ENCODE results near the gene IFT172.
"Not testable (repeated sequence)": the region's sequence is repeated elsewhere in the genome, so short reads cannot be mapped to it uniquely, and the experiment has no call there.

Gene IFT172

DNA sequence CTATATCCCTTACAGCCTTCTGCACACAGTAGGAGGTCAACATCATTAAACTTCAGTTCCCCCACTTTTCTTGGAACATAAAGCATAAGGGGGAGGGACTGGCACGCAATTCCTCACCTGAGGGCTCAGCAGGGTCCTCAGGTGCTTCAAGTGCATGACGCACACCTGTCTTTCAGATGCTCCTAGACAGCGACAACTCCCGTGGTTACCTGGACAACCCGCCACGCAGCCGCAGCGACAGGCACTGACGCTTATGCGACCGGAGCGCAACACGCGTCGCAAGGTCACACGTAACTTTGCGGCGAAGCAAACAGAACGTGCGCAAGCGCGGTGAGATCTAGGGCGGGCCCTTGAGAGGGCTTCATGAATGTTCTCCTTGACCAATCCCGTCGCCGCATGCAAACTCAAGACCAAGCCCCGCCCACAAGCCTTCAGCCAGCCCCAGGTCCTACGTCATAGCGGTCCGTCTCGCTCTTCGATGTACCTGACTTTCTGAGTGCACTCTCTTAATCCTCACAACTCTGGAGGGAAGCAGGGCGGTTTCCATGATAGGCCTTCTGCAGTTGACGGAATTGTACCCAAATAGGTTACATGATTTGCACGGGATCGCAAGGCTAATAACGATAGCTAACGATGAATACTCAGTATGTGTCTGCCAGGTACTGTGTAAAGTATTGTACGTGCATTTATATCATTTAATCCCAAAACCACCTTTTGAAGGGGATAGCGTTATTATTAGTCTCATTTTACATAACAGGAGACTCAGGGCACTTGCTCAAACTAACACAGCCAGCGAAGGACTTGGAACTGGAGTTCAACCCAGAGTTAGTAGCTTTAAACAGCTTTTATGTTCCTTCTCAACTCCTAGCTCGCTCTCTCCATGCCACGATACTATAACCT is at the start of gene IFT172:
TSS of gene IFT172 (minus strand) at position 246 of the 900 bp plus-strand sequence. CDS start at position 156, 90 bp downstream.
- in situ Hi-C loops (cut with MboI; ENCODE audit: low sequenced_read_pairs), result no loop called here

DNA sequence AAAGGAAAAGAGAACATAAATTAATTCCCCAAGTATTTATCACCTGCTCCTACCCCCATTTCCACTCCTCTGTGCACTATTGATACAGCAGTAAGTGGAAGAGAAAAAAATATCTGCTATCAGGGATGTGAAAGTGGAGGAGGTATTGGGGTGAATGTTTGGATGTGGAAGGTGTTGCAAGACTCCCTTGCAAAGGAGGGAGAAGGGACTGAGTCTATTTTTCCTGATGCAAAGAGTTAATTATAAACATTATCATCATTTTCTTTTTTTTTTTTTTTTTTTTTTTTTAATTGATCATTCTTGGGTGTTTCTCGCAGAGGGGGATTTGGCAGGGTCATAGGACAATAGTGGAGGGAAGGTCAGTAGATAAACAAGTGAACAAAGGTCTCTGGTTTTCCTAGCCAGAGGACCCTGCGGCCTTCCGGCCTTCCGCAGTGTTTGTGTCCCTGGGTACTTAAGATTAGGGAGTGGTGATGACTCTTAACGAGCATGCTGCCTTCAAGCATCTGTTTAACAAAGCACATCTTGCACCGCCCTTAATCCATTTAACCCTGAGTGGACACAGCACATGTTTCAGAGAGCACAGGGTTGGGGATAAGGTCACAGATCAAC is 49.4 kb upstream of the IFT172 start:
- in situ Hi-C loops (cut with MboI; ENCODE audit: low sequenced_read_pairs), result not testable (repeated sequence)

DNA sequence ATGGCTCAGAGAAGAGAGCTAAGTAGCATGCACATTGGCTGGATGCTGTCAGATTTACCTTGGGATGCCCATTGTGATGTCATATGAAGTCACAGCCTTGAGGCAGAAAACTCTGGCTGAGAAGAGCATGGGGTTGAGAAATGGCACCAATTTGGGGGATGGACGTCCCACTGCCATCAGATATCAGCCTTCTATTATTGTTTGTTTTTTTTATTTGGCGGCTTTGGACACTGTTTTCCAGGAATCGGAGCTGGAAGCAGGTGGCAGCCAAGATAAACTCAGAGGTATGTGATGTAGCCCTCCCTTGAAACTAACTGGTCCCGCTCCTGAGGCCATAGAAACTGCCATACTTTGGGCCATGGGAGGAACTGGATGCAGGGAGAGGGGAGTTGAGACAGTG is 47.7 kb upstream of the IFT172 start:
- in situ Hi-C loops (cut with MboI; ENCODE audit: low sequenced_read_pairs), result no loop called here

GRCh38 chr2:27531983-27532382 is 42.4 kb upstream of the IFT172 start:
- in situ Hi-C loops (cut with MboI; ENCODE audit: low sequenced_read_pairs), result no loop called here

DNA sequence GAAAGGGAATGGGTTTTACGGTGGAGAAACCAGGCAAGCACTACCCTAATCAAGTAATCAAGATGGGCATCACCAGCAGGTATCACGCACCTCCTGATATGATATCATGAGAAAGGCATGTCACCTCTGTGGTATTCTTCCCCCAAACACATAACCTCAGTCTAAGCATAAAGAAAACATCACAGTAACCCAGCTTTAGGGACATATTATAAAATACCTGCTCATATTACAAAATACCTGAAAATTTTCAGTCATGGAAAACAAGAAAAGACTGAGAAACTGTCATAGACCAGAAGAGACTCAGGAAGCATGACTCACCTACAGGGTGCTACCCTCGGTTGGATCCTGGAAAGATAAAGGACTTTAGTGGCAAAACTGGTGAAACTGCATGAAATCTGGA is 37.6 kb upstream of the IFT172 start:
- in situ Hi-C loops (cut with MboI; ENCODE audit: low sequenced_read_pairs), result no loop called here

DNA sequence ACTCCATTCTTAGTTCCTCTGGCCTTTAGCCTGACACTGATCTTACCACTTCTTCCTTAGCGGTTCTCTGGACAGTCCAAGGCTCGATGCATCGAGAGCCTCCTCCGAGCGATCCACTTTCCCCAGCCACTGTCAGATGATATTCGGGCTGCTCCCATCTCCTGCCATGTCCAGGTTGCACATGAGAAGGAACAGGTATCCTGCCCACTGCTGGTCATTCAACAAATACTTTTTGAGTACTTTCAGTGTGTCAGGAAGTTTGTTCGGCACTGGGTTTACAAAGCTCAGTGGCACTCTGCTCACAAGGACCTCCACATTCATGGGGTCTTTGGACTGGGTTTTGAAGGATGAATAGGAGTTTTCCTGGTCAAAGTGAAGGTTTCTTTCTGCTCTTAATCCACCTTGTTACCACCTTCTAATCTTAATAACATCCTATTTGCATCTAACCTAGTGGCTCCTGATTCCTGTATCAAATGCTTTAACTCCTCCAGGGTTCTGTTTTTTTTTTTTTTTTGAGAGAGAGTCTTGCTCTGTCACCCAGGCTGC is 32.9 kb upstream of the IFT172 start:
- in situ Hi-C loops (cut with MboI; ENCODE audit: low sequenced_read_pairs), result no loop called here

GRCh38 chr2:27520316-27520715 is 30.8 kb upstream of the IFT172 start:
- in situ Hi-C loops (cut with MboI; ENCODE audit: low sequenced_read_pairs), result no loop called here

GRCh38 chr2:27518782-27519113 is 29.2 kb upstream of the IFT172 start:
- in situ Hi-C loops (cut with MboI; ENCODE audit: low sequenced_read_pairs), result no loop called here

DNA sequence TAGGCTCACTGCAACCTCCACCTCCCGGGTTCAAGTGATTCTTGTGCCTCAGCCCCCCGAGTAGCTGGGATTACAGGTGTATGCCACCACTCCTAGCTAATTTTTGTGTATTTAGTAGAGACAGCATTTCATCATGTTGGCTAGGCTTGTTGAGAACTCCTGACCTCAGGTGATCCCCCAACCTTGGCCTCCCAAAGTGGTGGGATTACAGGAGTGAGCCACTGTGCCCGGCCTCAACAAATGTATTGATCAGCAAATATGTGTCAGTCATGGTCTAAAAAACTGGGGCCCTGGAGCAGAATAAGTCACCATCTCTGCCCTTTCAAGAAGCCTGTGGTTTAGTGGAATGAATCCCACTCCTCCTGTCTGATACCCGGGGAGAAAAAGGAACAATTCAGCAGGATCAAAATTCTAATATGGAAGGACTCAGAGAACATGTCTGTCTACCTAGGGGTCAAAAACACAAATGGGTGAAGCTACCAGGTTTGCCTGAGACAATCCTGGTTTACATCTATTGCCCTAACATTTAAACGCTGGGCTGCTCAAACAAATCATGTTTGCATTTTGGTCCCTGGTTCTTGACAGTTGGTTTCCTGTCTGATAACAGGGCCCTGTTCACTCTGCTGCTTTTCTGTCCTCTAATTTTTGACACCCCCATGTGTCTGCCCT is 28.7 kb upstream of the IFT172 start:
- in situ Hi-C loops (cut with MboI; ENCODE audit: low sequenced_read_pairs), result no loop called here

DNA sequence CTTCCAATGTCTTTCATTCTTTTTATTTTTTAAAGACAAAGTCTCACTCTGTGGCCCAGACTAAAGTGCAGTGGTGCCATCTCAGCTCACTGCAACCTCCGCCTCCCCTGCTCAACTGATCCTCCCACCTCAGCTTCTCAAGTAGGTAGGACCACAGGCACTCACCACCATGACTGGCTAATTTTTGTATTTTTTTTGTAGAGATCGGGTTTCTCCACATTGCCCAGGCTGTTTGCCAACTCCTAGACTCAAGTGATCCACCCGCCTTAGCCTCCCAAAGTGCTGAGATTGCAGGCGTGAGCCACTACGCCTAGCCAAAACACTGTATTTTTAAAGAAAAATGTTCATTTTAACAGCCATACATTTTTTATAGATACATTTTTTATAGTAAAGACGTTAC is 19.8 kb upstream of the IFT172 start:
- in situ Hi-C loops (cut with MboI; ENCODE audit: low sequenced_read_pairs), result no loop called here

DNA sequence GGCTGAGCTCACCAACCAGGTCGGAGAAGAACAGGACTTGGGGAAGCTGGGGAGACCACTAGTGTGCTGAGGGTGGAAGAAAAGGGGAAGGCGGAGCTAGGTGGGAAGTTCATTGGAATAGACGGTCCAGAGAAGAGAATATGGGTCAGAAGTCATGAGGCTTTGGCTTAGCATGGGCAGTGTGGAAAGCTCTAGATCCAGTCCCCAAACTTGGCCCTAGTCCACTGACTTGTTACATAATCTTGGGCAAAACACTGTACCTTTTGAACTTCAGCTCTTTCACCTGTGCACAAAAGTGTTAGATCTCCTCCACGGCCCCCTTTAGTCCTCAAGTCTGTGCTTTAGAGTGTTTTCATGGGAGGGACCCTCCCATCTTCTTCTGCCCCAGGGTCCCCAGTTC is 17.8 kb upstream of the IFT172 start:
- in situ Hi-C loops (cut with MboI; ENCODE audit: low sequenced_read_pairs), result no loop called here

DNA sequence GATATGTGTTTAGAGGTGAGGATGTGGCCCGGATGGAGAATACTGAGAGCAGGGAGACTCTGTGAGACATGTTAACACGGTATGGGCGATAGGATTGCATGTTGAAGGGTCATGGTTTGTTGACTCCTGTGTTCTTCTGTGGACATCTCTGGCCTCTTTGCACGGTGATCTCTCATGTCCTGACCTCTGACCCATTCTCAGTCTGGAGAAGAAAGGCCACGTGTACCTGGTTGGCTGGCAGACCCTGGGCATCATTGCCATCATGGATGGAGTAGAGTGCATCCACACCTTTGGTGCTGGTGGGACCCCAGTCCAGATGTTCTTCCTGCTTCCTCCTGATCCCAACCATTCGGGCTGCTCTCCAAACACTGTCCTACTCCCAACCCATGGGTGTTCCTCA is 17.0 kb upstream of the IFT172 start:
- in situ Hi-C loops (cut with MboI; ENCODE audit: low sequenced_read_pairs), result no loop called here

DNA sequence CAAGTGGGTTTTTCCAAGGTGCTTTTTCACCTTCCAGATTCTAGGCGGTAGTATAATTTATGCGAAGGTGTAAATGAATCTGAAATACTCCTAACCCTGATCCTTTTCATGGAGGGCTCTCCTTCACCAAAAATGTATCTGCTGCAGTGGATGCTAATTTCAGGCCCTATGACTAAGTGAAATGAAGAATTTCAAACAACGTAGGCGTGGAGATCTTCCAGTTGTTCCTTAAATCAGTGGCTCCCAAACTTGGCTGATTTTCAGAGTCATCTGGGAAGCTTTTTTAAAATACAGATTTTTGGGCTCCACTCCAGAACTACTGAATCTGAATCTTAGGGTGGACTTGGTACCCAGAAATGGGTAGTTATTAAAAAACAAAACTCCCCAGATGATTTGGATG is 12.6 kb upstream of the IFT172 start:
- in situ Hi-C loops (cut with MboI; ENCODE audit: low sequenced_read_pairs), result no loop called here

DNA sequence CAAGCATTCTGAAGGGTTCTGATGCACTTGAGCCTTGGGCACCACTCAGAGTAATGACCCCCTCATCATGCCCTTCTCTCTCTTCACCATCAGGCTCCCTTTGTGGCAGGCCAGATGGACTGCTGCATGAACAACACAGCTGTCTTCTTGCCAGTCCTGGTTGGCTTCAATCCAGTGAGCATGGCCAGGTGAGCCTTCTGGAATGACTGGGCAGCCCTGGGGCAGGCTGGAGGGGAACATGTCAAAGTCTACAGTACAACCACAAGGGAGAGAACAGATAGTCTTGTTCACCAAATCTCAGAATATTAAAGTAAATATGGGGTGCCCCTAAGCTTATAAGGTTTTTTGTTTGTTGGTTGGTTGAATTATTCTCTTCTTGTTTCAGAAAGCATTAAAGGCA is 11.5 kb upstream of the IFT172 start:
- in situ Hi-C loops (cut with MboI; ENCODE audit: low sequenced_read_pairs), result no loop called here

GRCh38 chr2:27498975-27499374 is 9.4 kb upstream of the IFT172 start:
- in situ Hi-C loops (cut with MboI; ENCODE audit: low sequenced_read_pairs), result no loop called here

- in situ Hi-C loops (cut with MboI; ENCODE audit: low sequenced_read_pairs), result no loop called here
These were observed 7.7 kb upstream of the IFT172 start for GRCh38 chr2:27497288-27497627.

DNA sequence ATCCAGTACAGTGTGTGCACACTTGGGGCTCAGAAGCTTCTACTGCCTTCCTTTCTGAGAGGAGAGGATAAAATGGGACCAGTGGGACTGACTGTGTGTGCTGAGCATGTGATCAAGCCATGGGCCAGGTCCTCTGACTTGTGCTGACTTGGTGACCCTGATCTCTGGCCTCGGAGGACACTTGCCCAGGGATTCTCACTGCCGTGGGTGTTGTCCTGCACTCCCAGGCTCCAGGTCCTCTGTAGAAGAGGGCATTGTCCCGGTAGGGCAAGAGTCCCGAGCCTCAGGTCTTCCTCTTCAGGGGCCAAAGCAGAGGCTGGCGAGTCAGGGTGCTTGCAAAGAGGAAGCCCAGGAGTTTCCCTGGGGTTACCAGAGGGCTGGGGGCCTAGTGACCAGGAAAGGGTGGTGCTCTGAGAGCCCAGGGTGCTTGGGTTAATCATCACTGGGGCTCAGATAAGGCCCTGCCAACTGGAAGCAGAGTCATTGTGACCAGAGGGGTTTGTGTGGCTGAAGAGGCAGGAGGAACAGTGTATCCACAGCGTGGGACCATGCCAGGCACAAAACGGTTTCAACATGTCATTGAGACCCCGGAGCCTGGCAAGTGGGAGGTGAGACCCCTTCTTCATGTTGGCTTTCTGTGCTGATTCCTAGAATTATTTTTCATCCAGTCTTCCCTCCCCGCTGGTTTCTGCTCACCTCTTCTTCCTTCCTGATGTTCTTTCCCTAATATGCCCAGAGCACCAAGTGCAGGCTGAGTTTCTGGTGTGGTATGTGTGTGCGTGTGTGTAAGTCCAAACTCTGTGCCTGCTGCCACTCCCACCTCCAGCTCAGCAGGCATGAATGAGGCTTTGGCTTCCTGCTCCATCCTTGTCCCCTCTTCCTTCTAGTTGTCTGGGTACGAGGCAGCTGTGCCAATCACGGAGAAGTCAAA is 7.1 kb upstream of the IFT172 start, which contains the start of gene GCKR:
TSS of gene GCKR (plus strand) at position 483 of the 931 bp plus-strand sequence. CDS start at position 549, 66 bp downstream.
- in situ Hi-C loops (cut with MboI; ENCODE audit: low sequenced_read_pairs), result no loop called here

DNA sequence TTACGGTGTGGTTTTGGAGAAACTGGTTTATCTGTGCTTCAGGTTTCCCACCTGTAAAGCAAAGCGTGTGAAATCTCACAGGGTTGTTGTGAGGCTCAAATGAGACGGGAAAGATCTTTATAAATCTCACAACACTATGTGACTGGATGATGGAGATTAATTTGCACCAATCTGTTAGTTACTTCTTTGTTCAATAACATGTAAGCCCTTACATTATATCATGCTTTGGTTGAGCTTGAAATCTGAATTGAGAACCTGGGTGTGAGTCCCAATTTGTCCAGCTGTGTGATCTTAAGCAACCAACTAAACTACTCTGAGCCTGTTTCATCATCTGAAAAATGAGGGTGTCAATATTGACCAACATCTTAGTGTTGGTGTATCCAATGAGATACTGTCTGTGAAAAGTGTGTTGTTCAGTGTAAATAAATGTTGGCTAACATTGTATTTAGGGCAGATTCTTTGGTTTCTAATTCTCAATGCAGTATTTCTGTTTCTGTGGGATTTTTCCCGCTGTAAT is 6.4 kb upstream of the IFT172 start:
- in situ Hi-C loops (cut with MboI; ENCODE audit: low sequenced_read_pairs), result no loop called here

GRCh38 chr2:27494944-27495554 is 5.5 kb upstream of the IFT172 start, which contains the start of gene FNDC4:
Gene FNDC4, minus strand, starts transcription at chr2:27495200. Its CDS starts 521 bp downstream, at chr2:27494679.
- in situ Hi-C loops (cut with MboI; ENCODE audit: low sequenced_read_pairs), result no loop called here

Data from HL-60/S4 treated with phorbol 12-myristate 13-acetate at 8.2 ng/mL for 4 days and 3 days (cell line).